Dermis microvascular lymphatic vessel endothelial cell (primary cell): ENCODE measurements around the gene PSMB7. TPM values are rescaled to one million over a fixed set of nuclear protein-coding genes. Genes with fewer than 3 reads are reported as not detected.
"Not testable (repeated sequence)": the region's sequence is repeated elsewhere in the genome, so short reads cannot be mapped to it uniquely, and the experiment has no call there.

Source experiments
- DNase-seq, 2 donors: peaks; one replicate each; pipeline versions ENCODE4 v3.0.0 to v3.0.0-alpha.2; 2010; ENCODE audit warnings: low read depth in 2 of 2
- total RNA-seq: library from RNA; depleted of rRNA; stranded (reverse); fragments of >200 nt; gene quantifications from 2 replicates; pipeline ENCODE4 v1.2.1, GENCODE V29; 2014

Gene PSMB7
- total RNA-seq, 1 donor from 2014 or later = 196 TPM

- DNase-seq = no peak
Measured at GRCh38 chr9:124443625-124444024, 28.4 kb upstream of the PSMB7 start.

GRCh38 chr9:124442826-124443225, 27.6 kb upstream of the PSMB7 start:
- DNase-seq = no peak

- DNase-seq = no peak
Measured at GRCh38 chr9:124442379-124442778, 27.1 kb upstream of the PSMB7 start.

GRCh38 chr9:124441291-124441690, 26.0 kb upstream of the PSMB7 start:
- no peak for DNase-seq

- no peak for DNase-seq
Measured at GRCh38 chr9:124440786-124441185, 25.5 kb upstream of the PSMB7 start.

- no peak for DNase-seq
Measured at GRCh38 chr9:124439686-124440243, 24.5 kb upstream of the PSMB7 start.

- no peak for DNase-seq
Measured at GRCh38 chr9:124439086-124439485, 23.8 kb upstream of the PSMB7 start.

- DNase-seq = no peak
Measured at GRCh38 chr9:124438091-124438490, 22.8 kb upstream of the PSMB7 start.

GRCh38 chr9:124437086-124437485, 21.8 kb upstream of the PSMB7 start:
- no peak for DNase-seq

GRCh38 chr9:124436320-124436719, 21.1 kb upstream of the PSMB7 start:
- no peak for DNase-seq

GRCh38 chr9:124429530-124429867, 14.3 kb upstream of the PSMB7 start:
- DNase-seq = no peak

- peak in 1 of 2 donors; percentile 25 for DNase-seq
Measured at GRCh38 chr9:124428751-124429529, 13.7 kb upstream of the PSMB7 start.

GRCh38 chr9:124427281-124427680, 12.0 kb upstream of the PSMB7 start:
- DNase-seq = no peak

GRCh38 chr9:124426361-124426760, 11.1 kb upstream of the PSMB7 start:
- DNase-seq = no peak

- DNase-seq = not testable (repeated sequence)
Measured at GRCh38 chr9:124425733-124426132, 10.5 kb upstream of the PSMB7 start.

GRCh38 chr9:124423591-124423990, 8.3 kb upstream of the PSMB7 start:
- DNase-seq = no peak

GRCh38 chr9:124423155-124423554, 7.9 kb upstream of the PSMB7 start:
- DNase-seq = no peak

GRCh38 chr9:124420991-124421543, 5.8 kb upstream of the PSMB7 start:
- DNase-seq = no peak

GRCh38 chr9:124419832-124420489, 4.7 kb upstream of the PSMB7 start:
- DNase-seq = no peak

GRCh38 chr9:124415852-124416484, 726 bp upstream of the PSMB7 start:
- no peak for DNase-seq

GRCh38 chr9:124414612-124415011, 630 bp downstream of the PSMB7 start:
- no peak for DNase-seq

GRCh38 chr9:124412228-124412575, 3.0 kb downstream of the PSMB7 start:
- no peak for DNase-seq
